Mucosa of descending colon (tissue), 3 donors: ENCODE data around the gene MSANTD1. TPM values are rescaled to one million over a fixed set of nuclear protein-coding genes. Genes with fewer than 3 reads are reported as not detected.

Experiments used
- ATAC-seq: fragments of 200-7000 bp; cut with Tn5 transposase; one replicate; pipeline ENCODE4 v1.9.1; 2020; ENCODE audit warnings: mild to moderate bottlenecking, moderate library complexity
- DNase-seq, 3 donors: peaks; one replicate each; pipeline ENCODE4 v3.0.0-alpha.2; 2020
- H3K36me3 ChIP-seq: fragments of 200-600 bp; one replicate; pipeline ENCODE4 v1.8.0; 2021; ENCODE audit warnings: low read depth, mild to moderate bottlenecking
- H3K4me1 ChIP-seq: fragments of 200-600 bp; one replicate; pipeline ENCODE4 v1.8.0; 2021; ENCODE audit warnings: low read depth, mild to moderate bottlenecking
- H3K4me3 ChIP-seq: fragments of 200-600 bp; one replicate; pipeline ENCODE4 v1.8.0; 2021; ENCODE audit warnings: mild to moderate bottlenecking
- H3K9me3 ChIP-seq: fragments of 200-600 bp; one replicate; pipeline ENCODE4 v1.8.0; 2021; ENCODE audit warnings: mild to moderate bottlenecking
- CTCF ChIP-seq: fragments of 200-600 bp; IDR thresholded peaks from one replicate; pipeline ENCODE4 v1.8.0; 2022; ENCODE audit warnings: antibody characterized with exemption, mild to moderate bottlenecking
- intact Hi-C, 2 donors: fragments of 100-400 bp; cut with DNase I in 1 of 2; cut with micrococcal nuclease in 1 of 2; formaldehyde crosslinking; loops; one replicate each; pipeline versions ENCODE4 v1.11.0 to v1.11.1; 2022; cut with DNase I, micrococcal nuclease
- total RNA-seq, 3 donors: library from RNA; stranded (reverse); fragmentation: NEBNext Ultra II Directional in 2 of 3; extraction: Animal tissue kit (Norgen Biotek cat#: 25700) in 2 of 3; gene quantifications; one replicate each; pipeline versions ENCODE4 v1.2.1 to v1.2.4, GENCODE V29; 2021 to 2023
- donor health status: DM: no; HTN: no; CAD: no; lungs with moderate emphysema.
- donor health status: DM: no; HTN: no; CAD: no.
- donor health status: DM: no; HTN: yes; CAD: no.

Gene MSANTD1
- total RNA-seq, 3 donors from 2014 or later = 0.58 to 1.3 (median 0.69) TPM

GRCh38 chr4:3226944-3227343 is 22.0 kb upstream of the MSANTD1 start:
- ATAC-seq (no peak), DNase-seq (no peak)
- no peak for TF ChIP-seq CTCF
- H3K9me3 ChIP-seq = no peaks in the 10 kb centered on the region
- H3K36me3 ChIP-seq = peaks cover 12% of the 10 kb centered on the region
- no peaks in the 10 kb centered on the region for H3K4me1 ChIP-seq
- intact Hi-C loops = no loop called here
- no peak overlapping the region for H3K4me3 ChIP-seq

DNA sequence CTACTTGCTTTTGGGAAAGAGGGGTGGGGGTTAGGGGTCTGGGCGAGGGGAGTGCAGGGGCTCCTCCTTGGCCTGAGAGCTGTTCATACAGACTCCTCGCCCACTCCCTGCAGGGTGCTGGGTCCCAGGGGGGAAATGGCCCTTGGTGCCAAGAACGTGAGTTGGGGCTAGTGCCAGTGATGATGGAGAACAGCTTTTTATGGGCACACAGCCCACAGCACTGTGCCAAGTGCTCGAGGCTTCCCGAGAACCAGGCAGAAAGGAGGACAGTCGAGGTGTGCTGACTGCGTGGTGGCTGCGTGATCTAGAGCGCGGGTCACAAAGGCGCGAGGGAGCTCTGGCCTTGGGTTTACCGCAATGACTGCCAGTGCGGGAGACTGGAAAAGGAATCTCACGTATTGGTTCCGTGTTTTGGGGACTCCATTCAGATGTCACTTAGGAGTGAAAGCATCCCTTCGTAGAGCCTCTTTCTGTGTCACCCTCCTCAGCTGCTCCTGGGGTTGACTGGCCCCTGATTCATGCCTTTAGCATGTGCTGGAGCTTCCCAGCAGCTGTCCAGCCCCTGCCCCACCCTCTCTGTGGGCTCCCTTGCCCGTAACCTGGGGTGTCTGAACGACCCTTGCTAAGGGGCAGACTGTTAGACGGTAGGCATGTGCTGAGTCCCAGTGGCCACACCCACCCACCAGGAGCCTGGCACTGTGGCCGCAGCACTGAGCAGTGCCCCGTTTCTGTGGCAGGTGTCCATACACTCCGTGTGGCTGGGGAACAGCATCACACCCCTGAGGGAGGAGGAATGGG is 20.9 kb upstream of the MSANTD1 start:
- intact Hi-C loops = no loop called here
- Histone ChIP-seq H3K4me1 (no peaks in the 10 kb centered on the region), H3K9me3 (no peaks in the 10 kb centered on the region), H3K4me3 (no peak overlapping the region), H3K36me3 (peaks cover 18% of the 10 kb centered on the region)
- peak in 1 of 3 donors; percentile 34 for DNase-seq
- no peak for ATAC-seq
- TF ChIP-seq CTCF = no peak

DNA sequence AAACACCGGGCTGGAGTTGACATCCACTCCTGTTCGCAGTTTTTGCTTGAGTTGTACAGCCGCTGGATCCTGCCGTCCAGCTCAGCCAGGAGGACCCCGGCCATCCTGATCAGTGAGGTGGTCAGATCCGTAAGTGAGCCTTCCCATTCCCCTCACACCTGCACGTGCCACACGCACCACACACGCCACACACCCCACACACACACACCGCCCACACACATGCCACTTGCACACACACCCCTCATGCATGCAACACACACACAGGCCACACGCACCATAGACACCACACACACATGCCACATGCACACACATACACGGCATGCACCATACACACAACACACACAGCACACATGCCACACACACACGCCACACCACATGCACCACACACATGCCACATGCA is 20.1 kb upstream of the MSANTD1 start:
- ATAC-seq (no peak), DNase-seq (peak in 1 of 3 donors; percentile 31)
- Histone ChIP-seq H3K4me3 (no peak overlapping the region), H3K9me3 (no peaks in the 10 kb centered on the region), H3K36me3 (peaks cover 11% of the 10 kb centered on the region), H3K4me1 (no peaks in the 10 kb centered on the region)
- no peak for TF ChIP-seq CTCF
- intact Hi-C loops = no loop called here

DNA sequence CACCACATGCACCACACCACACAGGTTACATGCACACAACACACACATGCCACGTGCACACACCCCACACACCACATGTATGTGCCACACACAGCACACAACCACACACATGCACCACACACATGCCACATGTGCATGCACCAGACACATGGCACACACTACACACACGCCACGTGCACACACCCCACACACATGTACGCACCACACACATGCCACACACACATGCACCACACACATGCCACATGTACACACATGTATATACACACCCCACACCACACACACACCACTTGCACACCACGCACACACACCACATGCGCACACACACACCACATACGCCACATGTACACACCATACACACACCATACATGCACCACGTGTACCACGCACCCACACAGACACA is 19.6 kb upstream of the MSANTD1 start:
- no peak for ATAC-seq
- no peak for TF ChIP-seq CTCF
- Histone ChIP-seq H3K36me3 (peaks cover 11% of the 10 kb centered on the region), H3K9me3 (no peaks in the 10 kb centered on the region), H3K4me3 (no peak overlapping the region), H3K4me1 (no peaks in the 10 kb centered on the region)
- peak in 1 of 3 donors; percentile 17 for DNase-seq
- intact Hi-C loops = no loop called here

DNA sequence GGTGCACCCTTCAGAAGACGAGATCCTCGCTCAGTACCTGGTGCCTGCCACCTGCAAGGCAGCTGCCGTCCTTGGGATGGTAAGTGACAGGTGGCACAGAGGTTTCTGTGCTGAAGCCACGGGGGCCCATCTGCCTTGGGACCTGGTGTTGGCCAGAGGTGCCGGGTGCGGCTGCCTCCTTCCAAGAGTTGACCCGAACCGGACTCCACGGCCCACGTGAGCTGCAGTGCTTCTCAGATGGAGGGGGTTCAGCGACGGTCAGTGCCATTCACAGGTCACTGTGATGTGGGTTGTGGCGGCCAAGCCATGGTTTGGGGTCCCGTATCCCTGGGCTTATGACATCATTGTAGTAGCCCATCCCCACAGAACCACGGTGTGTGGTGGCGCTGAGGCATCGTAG is 19.0 kb upstream of the MSANTD1 start:
- H3K4me3 ChIP-seq = no peak overlapping the region
- DNase-seq (peak in 2 of 3 donors; percentile 19 to 36), ATAC-seq (no peak)
- TF ChIP-seq CTCF = no peak
- no peaks in the 10 kb centered on the region for H3K4me1 ChIP-seq
- H3K36me3 ChIP-seq = peaks cover 11% of the 10 kb centered on the region
- H3K9me3 ChIP-seq = no peaks in the 10 kb centered on the region
- intact Hi-C loops = no loop called here
